HG03095 (cell line): ENCODE results near the gene ENPP3.

Experiments
- ATAC-seq: cut with Tn5 transposase; IDR thresholded peaks from one replicate; pipeline ENCODE4 v1.9.1; 2021; ENCODE audit warnings: moderate library complexity; ENCODE audit not compliant: unreplicated experiment

Gene ENPP3

DNA sequence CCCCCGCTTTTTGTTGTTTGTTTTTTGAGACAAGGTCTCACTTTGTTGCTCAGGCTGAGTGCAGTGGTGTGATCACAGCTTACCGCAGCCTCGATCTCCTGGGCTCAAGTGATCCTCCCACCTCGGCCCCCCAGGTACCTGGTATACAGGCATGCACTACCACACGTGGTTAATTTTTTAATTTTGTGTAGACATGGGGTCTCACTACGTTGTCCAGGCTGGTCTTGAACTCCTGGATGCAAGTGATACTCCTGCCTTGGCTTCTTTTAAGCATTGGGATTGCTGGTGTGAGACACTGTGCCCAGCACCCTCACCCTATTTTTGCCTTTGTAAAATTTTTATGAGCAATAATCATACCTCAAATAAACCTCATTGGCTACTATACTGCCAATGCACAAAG is 5.5 kb downstream of the ENPP3 start:
- ATAC-seq, result no peak

DNA sequence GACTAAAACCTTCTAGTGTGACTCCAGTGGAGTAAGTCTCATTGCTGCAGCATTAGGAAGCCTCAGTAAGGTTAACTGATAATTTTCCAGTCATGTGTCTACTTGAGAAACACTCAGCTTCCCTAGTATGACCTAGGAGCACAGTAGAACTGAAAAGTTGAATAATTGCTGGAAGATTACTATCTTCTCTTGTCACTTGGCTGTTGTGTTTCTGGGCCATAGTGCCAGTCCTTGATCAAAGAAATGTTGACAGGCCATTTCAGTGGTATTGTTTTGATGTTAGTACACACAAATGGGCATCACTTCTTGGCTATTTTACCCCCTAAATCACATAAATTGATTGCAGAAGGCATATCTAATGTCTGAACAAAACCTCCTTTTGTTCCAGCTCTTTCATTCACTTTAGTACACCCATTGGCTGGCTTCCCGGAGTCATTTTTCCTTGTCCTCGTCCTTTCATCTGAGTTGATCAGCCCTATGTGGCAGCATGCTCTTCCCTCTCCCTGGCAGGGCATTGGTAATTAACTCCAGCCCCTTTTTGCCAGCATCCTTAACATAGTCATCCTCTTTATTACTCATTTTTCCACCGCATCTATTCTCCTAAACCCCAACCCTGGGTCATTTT is 6.0 kb downstream of the ENPP3 start:
- ATAC-seq, result no peak

GRCh38 chr6:131643855-131644460 is 6.9 kb downstream of the ENPP3 start:
- no peak for ATAC-seq

GRCh38 chr6:131644921-131645320 is 7.8 kb downstream of the ENPP3 start:
- no peak for ATAC-seq

DNA sequence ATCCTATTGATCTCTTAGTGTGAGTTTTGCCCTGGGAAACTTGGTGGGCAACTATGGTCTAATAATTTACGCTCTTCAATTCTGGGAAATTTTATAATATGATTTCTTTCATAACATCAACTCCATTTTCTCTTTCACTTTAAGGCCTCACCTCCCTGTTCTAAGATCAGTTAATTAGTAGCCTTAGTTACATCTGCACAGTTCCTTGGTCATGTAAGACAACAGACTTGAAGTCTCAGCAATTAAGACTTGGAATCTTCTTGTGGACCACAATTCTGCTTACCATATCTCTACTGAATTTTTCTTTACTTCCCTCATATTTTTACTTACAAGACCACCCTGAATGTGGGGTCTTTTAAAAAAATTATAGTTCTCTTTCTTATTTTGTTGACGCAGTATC is 8.7 kb downstream of the ENPP3 start:
- ATAC-seq, result no peak

GRCh38 chr6:131646249-131646670 is 9.2 kb downstream of the ENPP3 start:
- no peak for ATAC-seq

DNA sequence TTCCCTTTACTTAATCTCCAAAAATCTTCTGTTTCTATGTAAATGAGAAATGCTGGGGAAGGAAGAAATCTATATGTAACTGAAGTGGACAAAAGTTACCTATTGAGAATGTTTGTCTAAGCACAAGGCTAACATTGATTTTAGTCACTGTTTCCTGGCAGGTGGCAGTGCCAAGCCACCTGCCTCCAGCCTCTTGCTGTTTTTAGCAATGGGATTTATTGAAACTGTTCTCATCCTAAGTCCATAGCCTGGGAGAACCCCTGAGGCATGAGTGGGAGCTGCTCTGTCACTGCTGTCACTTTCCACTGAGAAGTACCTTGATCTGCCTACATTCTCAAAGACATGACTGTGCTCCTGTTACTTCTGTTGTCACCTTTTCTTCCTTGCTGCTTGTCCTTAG is 14.7 kb downstream of the ENPP3 start:
- no peak for ATAC-seq

DNA sequence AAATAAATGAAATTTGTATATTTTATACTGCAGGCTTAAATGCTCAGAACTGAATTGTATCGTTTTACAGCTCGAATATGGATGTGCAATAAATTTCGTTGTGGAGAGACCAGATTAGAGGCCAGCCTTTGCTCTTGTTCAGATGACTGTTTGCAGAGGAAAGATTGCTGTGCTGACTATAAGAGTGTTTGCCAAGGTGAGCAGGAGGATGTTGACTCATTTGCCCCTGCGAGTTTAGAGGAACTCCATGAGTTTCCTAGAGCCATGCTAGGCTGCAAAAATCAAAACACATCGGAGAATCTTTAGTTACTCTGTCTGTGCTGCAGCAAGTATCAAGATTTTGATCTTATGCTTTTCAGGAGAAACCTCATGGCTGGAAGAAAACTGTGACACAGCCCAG is 15.4 kb downstream of the ENPP3 start:
- ATAC-seq, result no peak

DNA sequence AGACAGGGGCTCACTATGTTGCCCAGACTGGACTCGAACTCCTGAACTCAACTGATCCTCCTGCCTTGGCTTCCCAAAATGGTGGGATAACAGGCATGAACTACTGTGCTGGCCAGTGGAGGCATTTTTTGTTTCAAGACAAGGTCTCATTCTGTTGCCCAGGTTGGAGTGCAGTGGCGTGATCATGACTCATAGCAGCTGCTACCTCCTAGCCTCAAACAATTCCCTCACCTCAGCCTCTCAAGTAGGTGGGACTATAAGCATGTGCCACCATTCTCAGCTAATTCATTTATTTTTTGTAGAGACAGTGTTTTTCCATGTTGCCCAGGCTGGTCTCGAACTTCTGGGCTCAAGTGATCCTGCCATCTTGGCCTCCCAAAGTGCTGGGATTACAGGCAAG is 17.2 kb downstream of the ENPP3 start:
- no peak for ATAC-seq

GRCh38 chr6:131655387-131655786 is 18.3 kb downstream of the ENPP3 start:
- ATAC-seq, result no peak

DNA sequence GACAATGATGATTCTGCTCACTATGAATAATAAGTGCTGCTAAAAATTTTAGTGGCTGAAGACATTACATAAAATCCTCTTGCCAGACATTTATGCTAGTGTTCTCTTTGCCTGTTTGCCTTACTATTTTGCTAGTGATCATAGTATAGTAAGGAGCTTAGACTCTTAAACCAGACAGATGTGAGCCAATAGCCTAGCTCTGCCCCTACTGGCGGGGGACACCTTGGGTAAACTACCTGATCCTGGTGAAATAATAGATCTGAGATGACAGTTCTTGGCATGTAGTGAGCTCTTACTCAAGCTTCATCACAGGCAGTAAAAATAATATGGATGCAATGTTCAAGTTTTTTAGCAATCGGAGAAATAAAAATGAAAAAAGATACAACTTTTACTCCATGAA is 18.8 kb downstream of the ENPP3 start:
- ATAC-seq, result no peak

GRCh38 chr6:131656667-131657066 is 19.6 kb downstream of the ENPP3 start:
- no peak for ATAC-seq

DNA sequence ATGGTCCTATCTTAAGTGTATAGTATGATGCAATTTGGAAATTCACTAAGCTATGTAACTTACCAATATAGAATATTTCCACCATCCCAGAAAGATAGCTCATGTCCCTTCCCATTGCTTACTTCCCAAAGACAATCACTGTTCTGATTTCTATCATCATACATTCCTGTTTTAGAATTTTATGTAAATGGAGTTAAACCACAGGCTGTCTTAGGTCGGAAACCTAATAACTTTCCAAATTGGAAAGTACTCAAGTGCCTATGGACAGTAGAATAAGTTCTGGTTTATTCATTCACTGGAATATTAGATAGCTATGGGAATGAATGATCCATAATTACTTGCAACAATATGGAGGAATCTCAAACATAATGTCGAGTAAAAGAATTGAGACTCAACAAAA is 20.1 kb downstream of the ENPP3 start:
- ATAC-seq, result no peak

DNA sequence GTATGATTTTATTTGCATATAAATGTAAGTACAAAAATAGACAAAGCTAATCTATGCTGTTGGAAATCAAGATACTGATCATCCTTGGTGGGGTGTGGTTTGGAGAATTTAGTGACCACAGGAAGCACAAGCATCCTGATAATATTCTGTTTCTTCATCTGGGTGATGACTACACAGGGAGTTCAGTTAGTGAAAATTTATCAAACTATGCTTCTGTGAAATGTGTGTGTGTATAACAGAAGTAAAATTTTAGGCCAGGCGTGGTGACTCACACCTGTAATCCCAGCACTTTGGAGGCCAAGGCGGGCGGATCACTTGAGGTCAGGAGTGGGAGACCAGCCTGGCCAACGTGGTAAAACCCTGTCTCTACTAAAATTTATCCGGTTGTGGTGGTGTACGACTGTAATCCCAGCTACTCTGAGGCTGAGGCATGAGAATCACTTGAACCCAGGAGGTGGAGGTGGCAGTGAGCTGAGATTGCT is 20.6 kb downstream of the ENPP3 start:
- ATAC-seq, result no peak

GRCh38 chr6:131658287-131658686 is 21.2 kb downstream of the ENPP3 start:
- no peak for ATAC-seq

DNA sequence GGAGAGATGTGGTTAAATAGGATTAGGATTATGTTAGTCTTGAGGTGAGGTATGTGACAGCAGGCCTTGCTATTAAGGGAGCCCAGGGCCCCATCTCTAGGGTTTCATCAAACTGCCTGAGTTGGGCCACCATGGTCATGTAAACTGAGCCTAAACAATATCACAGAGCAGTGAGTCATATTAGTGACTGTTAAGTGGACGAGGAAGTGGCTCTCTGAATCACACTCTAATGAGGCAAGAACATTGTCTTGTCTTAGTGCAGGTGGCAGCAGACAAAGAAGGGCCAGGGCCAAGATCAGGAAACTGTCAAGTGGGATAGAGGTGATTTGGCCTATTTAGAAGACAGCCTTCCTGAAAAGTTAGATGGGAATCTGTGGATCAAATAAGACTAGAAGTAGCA is 23.1 kb downstream of the ENPP3 start:
- ATAC-seq, result no peak

- no peak for ATAC-seq
These were observed 26.6 kb downstream of the ENPP3 start for GRCh38 chr6:131663578-131664165.

GRCh38 chr6:131669891-131670290 is 32.8 kb downstream of the ENPP3 start:
- ATAC-seq, result no peak

GRCh38 chr6:131673184-131673583 is 36.1 kb downstream of the ENPP3 start:
- no peak for ATAC-seq

GRCh38 chr6:131678442-131678841 is 41.3 kb downstream of the ENPP3 start:
- no peak for ATAC-seq

- ATAC-seq, result no peak
These were observed 43.8 kb downstream of the ENPP3 start for GRCh38 chr6:131680868-131681267.

GRCh38 chr6:131681585-131681984 is 44.5 kb downstream of the ENPP3 start:
- no peak for ATAC-seq

DNA sequence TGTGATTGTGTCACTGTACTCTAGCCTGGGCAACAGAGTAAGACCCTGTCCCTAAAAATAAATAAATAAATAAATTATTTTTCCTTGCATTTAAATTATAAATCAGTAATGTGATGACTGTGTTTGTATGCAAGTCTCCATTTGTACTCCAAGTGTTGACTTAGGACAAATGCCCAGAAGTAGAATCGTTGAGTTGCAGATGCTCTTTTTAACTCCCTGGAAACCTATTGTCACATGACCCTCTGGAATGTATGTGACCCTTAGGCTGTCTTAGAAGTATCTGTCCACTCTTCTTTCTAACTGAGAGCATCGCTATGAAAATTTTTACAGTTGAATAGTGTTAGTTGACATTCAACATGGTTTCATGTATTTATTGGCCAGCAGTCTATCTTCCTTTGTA is 45.3 kb downstream of the ENPP3 start:
- no peak for ATAC-seq
